Subcutaneous abdominal adipose tissue (tissue), 5 donors: ENCODE results near the gene CHRD.

Experiments
- H3K27ac ChIP-seq: one replicate; pipeline ENCODE4 v1.7.0; 2013; ENCODE audit warnings: low read depth, mild to moderate bottlenecking, inconsistent platforms, low read length, moderate library complexity
- H3K27me3 ChIP-seq, 5 donors: one replicate each; pipeline ENCODE4 v1.7.0; 2013; ENCODE audit warnings: low read length in 5 of 5, inconsistent platforms in 1 of 5; ENCODE audit not compliant: control insufficient read depth in 5 of 5, insufficient read depth in 4 of 5
- H3K36me3 ChIP-seq, 5 donors: one replicate each; pipeline ENCODE4 v1.7.0; 2013; ENCODE audit warnings: low read length in 5 of 5; ENCODE audit not compliant: control insufficient read depth in 5 of 5, insufficient read depth in 5 of 5
- H3K4me1 ChIP-seq, 5 donors: one replicate each; pipeline ENCODE4 v1.7.0; 2013; ENCODE audit warnings: low read length in 5 of 5, mild to moderate bottlenecking in 3 of 5, moderate library complexity in 1 of 5; ENCODE audit not compliant: control insufficient read depth in 5 of 5, insufficient read depth in 5 of 5
- H3K4me3 ChIP-seq, 5 donors: one replicate each; pipeline ENCODE4 v1.7.0; 2013; ENCODE audit warnings: low read length in 5 of 5, low read depth in 1 of 5
- H3K9ac ChIP-seq, 5 donors: one replicate each; pipeline ENCODE4 v1.7.0; 2013; ENCODE audit warnings: low read length in 5 of 5, mild to moderate bottlenecking in 4 of 5, moderate library complexity in 3 of 5
- H3K9me3 ChIP-seq, 5 donors: one replicate each; pipeline ENCODE4 v1.7.0; 2013; ENCODE audit warnings: low read length in 5 of 5; ENCODE audit not compliant: control insufficient read depth in 5 of 5
- donor health status: healthy.
- donor health status: healthy.
- donor health status: healthy.
- donor health status: healthy.
- donor health status: healthy.

Gene CHRD

GRCh38 chr3:184388936-184389230 is 9.0 kb downstream of the CHRD start:
- H3K27ac ChIP-seq, result no peak overlapping the region
- no peak overlapping the region for H3K9ac ChIP-seq
- H3K27me3 ChIP-seq, result peaks cover 0 to 2% (median 0%) of the 10 kb centered on the region in 5 donors
- H3K4me3 ChIP-seq, result no peak overlapping the region
- peaks cover 0 to 33% (median 3%) of the 10 kb centered on the region in 5 donors for H3K36me3 ChIP-seq
- no peaks in the 10 kb centered on the region for H3K9me3 ChIP-seq
- no peaks in the 10 kb centered on the region for H3K4me1 ChIP-seq

- H3K9ac ChIP-seq, result no peak overlapping the region
- no peak overlapping the region for H3K4me3 ChIP-seq
- no peak overlapping the region for H3K27ac ChIP-seq
- peaks cover 0 to 2% (median 0%) of the 10 kb centered on the region in 5 donors for H3K27me3 ChIP-seq
- no peaks in the 10 kb centered on the region for H3K9me3 ChIP-seq
- H3K36me3 ChIP-seq, result peaks cover 0 to 33% (median 3%) of the 10 kb centered on the region in 5 donors
- H3K4me1 ChIP-seq, result no peaks in the 10 kb centered on the region
These were observed 9.5 kb downstream of the CHRD start for GRCh38 chr3:184389384-184389783.

- Histone ChIP-seq H3K27ac (no peak overlapping the region), H3K9me3 (no peaks in the 10 kb centered on the region), H3K36me3 (peaks cover 0 to 30% (median 3%) of the 10 kb centered on the region in 5 donors), H3K9ac (no peak overlapping the region), H3K27me3 (peaks cover 0 to 2% (median 0%) of the 10 kb centered on the region in 5 donors), H3K4me3 (no peak overlapping the region), H3K4me1 (no peaks in the 10 kb centered on the region)
These were observed 10.2 kb downstream of the CHRD start for GRCh38 chr3:184389935-184390528.

GRCh38 chr3:184391266-184391665 is 11.4 kb downstream of the CHRD start:
- Histone ChIP-seq H3K4me3 (no peak overlapping the region), H3K9ac (no peak overlapping the region), H3K27me3 (peaks cover 0 to 2% (median 0%) of the 10 kb centered on the region in 5 donors), H3K9me3 (no peaks in the 10 kb centered on the region), H3K4me1 (no peaks in the 10 kb centered on the region), H3K27ac (no peak overlapping the region), H3K36me3 (peaks cover 0 to 24% (median 3%) of the 10 kb centered on the region in 5 donors)

GRCh38 chr3:184395320-184395660 is 15.4 kb downstream of the CHRD start:
- Histone ChIP-seq H3K36me3 (no peaks in the 10 kb centered on the region), H3K27me3 (peaks cover 0 to 2% (median 0%) of the 10 kb centered on the region in 5 donors), H3K4me3 (no peak overlapping the region), H3K9ac (no peak overlapping the region), H3K4me1 (peaks cover 0 to 2% (median 0%) of the 10 kb centered on the region in 5 donors), H3K27ac (no peak overlapping the region), H3K9me3 (no peaks in the 10 kb centered on the region)

- Histone ChIP-seq H3K9me3 (no peaks in the 10 kb centered on the region), H3K27ac (no peak overlapping the region), H3K4me1 (peaks cover 0 to 2% (median 0%) of the 10 kb centered on the region in 5 donors), H3K36me3 (no peaks in the 10 kb centered on the region), H3K27me3 (peaks cover 0 to 10% (median 8%) of the 10 kb centered on the region in 5 donors), H3K4me3 (no peak overlapping the region), H3K9ac (no peak overlapping the region)
These were observed 19.6 kb downstream of the CHRD start for GRCh38 chr3:184399410-184399809.

GRCh38 chr3:184405075-184406030 is 25.5 kb downstream of the CHRD start:
- Histone ChIP-seq H3K4me1 (no peaks in the 10 kb centered on the region), H3K27me3 (peaks cover 0 to 10% (median 8%) of the 10 kb centered on the region in 5 donors), H3K4me3 (no peak overlapping the region), H3K9me3 (no peaks in the 10 kb centered on the region), H3K9ac (no peak overlapping the region), H3K27ac (no peak overlapping the region), H3K36me3 (no peaks in the 10 kb centered on the region)

GRCh38 chr3:184409331-184409926 is 29.6 kb downstream of the CHRD start:
- H3K27ac ChIP-seq, result no peak overlapping the region
- no peaks in the 10 kb centered on the region for H3K36me3 ChIP-seq
- H3K27me3 ChIP-seq, result no peaks in the 10 kb centered on the region
- no peak overlapping the region for H3K9ac ChIP-seq
- peaks cover 0 to 2% (median 0%) of the 10 kb centered on the region in 5 donors for H3K9me3 ChIP-seq
- H3K4me1 ChIP-seq, result no peaks in the 10 kb centered on the region
- H3K4me3 ChIP-seq, result no peak overlapping the region

- H3K27me3 ChIP-seq, result no peaks in the 10 kb centered on the region
- peaks cover 0 to 2% (median 0%) of the 10 kb centered on the region in 5 donors for H3K9me3 ChIP-seq
- H3K4me3 ChIP-seq, result no peak overlapping the region
- H3K27ac ChIP-seq, result no peak overlapping the region
- no peaks in the 10 kb centered on the region for H3K4me1 ChIP-seq
- H3K9ac ChIP-seq, result no peak overlapping the region
- no peaks in the 10 kb centered on the region for H3K36me3 ChIP-seq
These were observed 30.2 kb downstream of the CHRD start for GRCh38 chr3:184409946-184410500.
